Neuronal stem cell (in vitro differentiated cells): Measurements from ENCODE around the gene PLCH2.

Experiments used
- DNase-seq: peaks from one replicate; pipeline ENCODE4 v3.0.0-alpha.2; 2013; ENCODE audit warnings: low spot score
- H2AFZ ChIP-seq: one replicate; pipeline ENCODE4 v1.6.1; 2013; ENCODE audit warnings: mild to moderate bottlenecking, low read length, inconsistent platforms
- H2AK5ac ChIP-seq: 2 replicates; pipeline ENCODE4 v1.6.1; 2013; ENCODE audit warnings: low read depth, mild to moderate bottlenecking, inconsistent platforms, low read length, moderate library complexity, mixed read lengths
- H2BK120ac ChIP-seq: 2 replicates; pipeline ENCODE4 v1.6.1; 2013; ENCODE audit warnings: low read depth, mild to moderate bottlenecking, inconsistent platforms, low read length, moderate library complexity, mixed read lengths
- H2BK12ac ChIP-seq: one replicate; pipeline ENCODE4 v1.6.1; 2013; ENCODE audit warnings: low read length, inconsistent platforms
- H2BK15ac ChIP-seq: 2 replicates; pipeline ENCODE4 v1.6.1; 2013; ENCODE audit warnings: mild to moderate bottlenecking, low read length, inconsistent platforms, mixed read lengths
- H2BK5ac ChIP-seq: one replicate; pipeline ENCODE4 v1.6.1; 2013; ENCODE audit warnings: inconsistent platforms, mild to moderate bottlenecking, low read length, moderate library complexity
- H3K14ac ChIP-seq: one replicate; pipeline ENCODE4 v1.6.1; 2013; ENCODE audit warnings: low read length, inconsistent platforms
- H3K18ac ChIP-seq: 2 replicates; pipeline ENCODE4 v1.6.1; 2013; ENCODE audit warnings: low read length, inconsistent platforms
- H3K23ac ChIP-seq: 2 replicates; pipeline ENCODE4 v1.6.1; 2013; ENCODE audit warnings: low read depth, mild to moderate bottlenecking, mixed read lengths, low read length, inconsistent platforms; ENCODE audit not compliant: poor library complexity
- H3K27ac ChIP-seq: replicated peaks from 3 replicates; pipeline ENCODE4 v1.5.1; 2013; ENCODE audit warnings: low read length, inconsistent platforms
- H3K27me3 ChIP-seq, 3 experiments: 2 replicates each; pipeline ENCODE4 v1.6.1; 2013; ENCODE audit warnings: low read length in 3 of 3, mild to moderate bottlenecking in 2 of 3, inconsistent platforms in 1 of 3, low read depth in 1 of 3, mixed read lengths in 1 of 3, moderate library complexity in 1 of 3; ENCODE audit not compliant: control insufficient read depth in 3 of 3, insufficient read depth in 3 of 3
- H3K36me3 ChIP-seq, 2 donors: replicated peaks in 1 of 2; 2 replicates each; pipeline ENCODE4 v1.6.1; 2013; ENCODE audit warnings: low read length in 2 of 2; ENCODE audit not compliant: control insufficient read depth in 2 of 2, insufficient read depth in 2 of 2
- H3K4ac ChIP-seq: 2 replicates; pipeline ENCODE4 v1.6.1; 2013; ENCODE audit warnings: inconsistent platforms, mild to moderate bottlenecking, low read length, moderate library complexity
- H3K4me1 ChIP-seq, 2 donors: 1 replicate in 1 of 2; 2 replicates in 1 of 2; pipeline ENCODE4 v1.6.1; 2013; ENCODE audit warnings: low read length in 2 of 2, low read depth in 1 of 2; ENCODE audit not compliant: control insufficient read depth in 2 of 2, insufficient read depth in 1 of 2
- H3K4me2 ChIP-seq: one replicate; pipeline ENCODE4 v1.6.1; 2013; ENCODE audit warnings: mild to moderate bottlenecking, low read length, inconsistent platforms; ENCODE audit not compliant: insufficient read depth, poor library complexity, severe bottlenecking
- H3K4me3 ChIP-seq, 2 donors: 2 replicates each; pipeline ENCODE4 v1.5.1; 2013; ENCODE audit warnings: low read length in 2 of 2, mild to moderate bottlenecking in 2 of 2, inconsistent platforms in 1 of 2, moderate library complexity in 1 of 2
- H3K79me1 ChIP-seq: one replicate; pipeline ENCODE4 v1.6.1; 2013; ENCODE audit warnings: low read depth, mild to moderate bottlenecking, inconsistent platforms, low read length, moderate library complexity
- H3K9ac ChIP-seq: one replicate; pipeline ENCODE4 v1.6.1; 2013; ENCODE audit warnings: mild to moderate bottlenecking, low read depth, low read length, inconsistent platforms; ENCODE audit not compliant: poor library complexity
- H3K9me3 ChIP-seq, 2 donors: replicated peaks in 1 of 2; 2 replicates each; pipeline versions ENCODE3 to v1.6.1; 2013; ENCODE audit warnings: low read length in 2 of 2, mild to moderate bottlenecking in 2 of 2, inconsistent platforms in 1 of 2, low read depth in 1 of 2, mixed read lengths in 1 of 2, moderate library complexity in 1 of 2; ENCODE audit not compliant: control insufficient read depth in 2 of 2, insufficient read depth in 1 of 2
- H4K8ac ChIP-seq: one replicate; pipeline ENCODE4 v1.6.1; 2013; ENCODE audit warnings: low read depth, mild to moderate bottlenecking, inconsistent platforms, low read length, moderate library complexity
- H4K91ac ChIP-seq: one replicate; pipeline ENCODE4 v1.6.1; 2013; ENCODE audit warnings: low read length, low read depth, mild to moderate bottlenecking, inconsistent platforms; ENCODE audit not compliant: poor library complexity
- WGBS, 2 donors: extraction: QIAGEN DNeasy Blood & Tissue Kit; methylation state at CpG; one replicate each; pipeline ENCODE4 v1.1.7; 2013; ENCODE audit warnings: missing lambda C conversion rate in 2 of 2, mixed read lengths in 1 of 2; ENCODE audit not compliant: insufficient read length in 2 of 2, insufficient replicate concordance in 1 of 2; ENCODE audit errors: extremely low coverage in 2 of 2; 5-methylcytosine and 5-hydroxymethylcytosine counted together

Gene PLCH2

GRCh38 chr1:2544875-2545640 is 69.0 kb downstream of the PLCH2 start:
- Histone ChIP-seq H4K91ac (peak overlapping the region; percentile 97), H3K23ac (peak overlapping the region; percentile 91), H2BK15ac (peak overlapping the region; percentile 94), H2BK12ac (peak overlapping the region; percentile 100), H2AK5ac (peak overlapping the region; percentile 100), H2BK5ac (peak overlapping the region; percentile 100), H3K4ac (peak overlapping the region; percentile 98), H3K9me3 (no peaks in the 10 kb centered on the region), H3K14ac (peak overlapping the region; percentile 92), H3K4me1 (peaks cover 61 to 71% of the 10 kb centered on the region in 2 donors), H2BK120ac (peak overlapping the region; percentile 100), H3K9ac (peak overlapping the region; percentile 88), H3K4me3 (peak overlapping the region in 1 of 2 donors; percentile 16), H3K18ac (peak overlapping the region; percentile 100), H3K79me1 (peaks cover 21% of the 10 kb centered on the region), H4K8ac (no peak overlapping the region), H2AFZ (peak overlapping the region; percentile 30), H3K36me3 (no peaks in the 10 kb centered on the region), H3K27me3 (peaks cover 0 to 4% (median 0%) of the 10 kb centered on the region in 3 experiments), H3K27ac (peak overlapping the region; percentile 99), H3K4me2 (peak overlapping the region; percentile 86)
- peak; percentile 78 for DNase-seq
- no CpG with 5 or more reads among the region's 19 CpGs for WGBS, 2 donors

GRCh38 chr1:2545754-2546514 is 69.8 kb downstream of the PLCH2 start:
- Histone ChIP-seq H3K4me3 (peak overlapping the region; percentile 39 to 91), H3K4me1 (peaks cover 57 to 67% of the 10 kb centered on the region in 2 donors), H2BK5ac (peak overlapping the region; percentile 100), H3K4me2 (peak overlapping the region; percentile 86), H3K18ac (peak overlapping the region; percentile 100), H3K27me3 (peaks cover 0 to 4% (median 0%) of the 10 kb centered on the region in 3 experiments), H4K91ac (peak overlapping the region; percentile 97), H3K4ac (peak overlapping the region; percentile 98), H2AK5ac (peak overlapping the region; percentile 100), H3K14ac (peak overlapping the region; percentile 97), H2AFZ (peak overlapping the region; percentile 77), H2BK120ac (peak overlapping the region; percentile 100), H4K8ac (peak overlapping the region; percentile 43), H3K27ac (peak overlapping the region; percentile 99), H3K23ac (peak overlapping the region; percentile 97), H3K79me1 (peaks cover 21% of the 10 kb centered on the region), H3K9ac (peak overlapping the region; percentile 98), H3K9me3 (no peaks in the 10 kb centered on the region), H3K36me3 (no peaks in the 10 kb centered on the region), H2BK15ac (peak overlapping the region; percentile 100), H2BK12ac (peak overlapping the region; percentile 98)
- no CpG with 5 or more reads among the region's 43 CpGs for WGBS, 2 donors
- peak; percentile 91 for DNase-seq

GRCh38 chr1:2546515-2547209 is 70.6 kb downstream of the PLCH2 start:
- H3K23ac ChIP-seq: peak overlapping the region; percentile 97
- H3K18ac ChIP-seq: peak overlapping the region; percentile 99
- peak overlapping the region; percentile 97 for H3K14ac ChIP-seq
- H2BK120ac ChIP-seq: peak overlapping the region; percentile 98
- peak overlapping the region; percentile 100 for H2BK5ac ChIP-seq
- H3K4me2 ChIP-seq: peak overlapping the region; percentile 94
- peak overlapping the region; percentile 53 for H4K91ac ChIP-seq
- H3K27me3 ChIP-seq: peaks cover 0 to 4% (median 0%) of the 10 kb centered on the region in 3 experiments
- no peaks in the 10 kb centered on the region for H3K36me3 ChIP-seq
- peaks cover 19% of the 10 kb centered on the region for H3K79me1 ChIP-seq
- WGBS, 2 donors: no CpG with 5 or more reads among the region's 52 CpGs
- peak overlapping the region; percentile 39 to 91 for H3K4me3 ChIP-seq
- H3K27ac ChIP-seq: peak overlapping the region; percentile 90
- peak; percentile 70 for DNase-seq
- H3K9ac ChIP-seq: peak overlapping the region; percentile 98
- H3K4ac ChIP-seq: peak overlapping the region; percentile 95
- H2AFZ ChIP-seq: peak overlapping the region; percentile 77
- no peaks in the 10 kb centered on the region for H3K9me3 ChIP-seq
- H2BK15ac ChIP-seq: peak overlapping the region; percentile 100
- peak overlapping the region; percentile 100 for H2AK5ac ChIP-seq
- H2BK12ac ChIP-seq: peak overlapping the region; percentile 98
- H4K8ac ChIP-seq: peak overlapping the region; percentile 43
- peaks cover 53 to 65% of the 10 kb centered on the region in 2 donors for H3K4me1 ChIP-seq
